C4-2B (cell line): ENCODE data around the gene OR2G6.
"Not testable (repeated sequence)": the region's sequence is repeated elsewhere in the genome, so short reads cannot be mapped to it uniquely, and the experiment has no call there.

Experiments used
- H3K27ac ChIP-seq: fragments of 450-650 bp; 2 replicates; pipeline ENCODE4 v1.5.1; 2017
- CTCF ChIP-seq: fragments of 450-650 bp; conservative IDR thresholded peaks from 2 replicates; pipeline ENCODE4 v1.5.1; 2017; ENCODE audit warnings: mild to moderate bottlenecking
- ZFX ChIP-seq: fragments of 450-650 bp; IDR thresholded peaks from 2 replicates; pipeline ENCODE4 v1.6.1; 2017

Gene OR2G6

GRCh38 chr1:248507773-248508172, at the start of gene OR2G6:
OR2G6 (plus strand) TSS chr1:248508073; CDS start chr1:248521647, 13,574 bp downstream.
- H3K27ac ChIP-seq, result not testable (repeated sequence)

GRCh38 chr1:248459117-248459516, 48.8 kb upstream of the OR2G6 start:
- not testable (repeated sequence) for H3K27ac ChIP-seq

GRCh38 chr1:248471154-248471553, 36.7 kb upstream of the OR2G6 start:
- TF ChIP-seq ZFX (no peak), CTCF (no peak)
- H3K27ac ChIP-seq, result no peak overlapping the region

- H3K27ac ChIP-seq, result not testable (repeated sequence)
Measured at GRCh38 chr1:248472111-248472510, 35.8 kb upstream of the OR2G6 start.

- H3K27ac ChIP-seq, result not testable (repeated sequence)
Measured at GRCh38 chr1:248473051-248473450, 34.8 kb upstream of the OR2G6 start, which contains the start of gene OR2T3. OR2T3 (plus strand) TSS chr1:248473351; CDS start chr1:248473351, 0 bp downstream.

- H3K27ac ChIP-seq, result not testable (repeated sequence)
Measured at GRCh38 chr1:248475660-248476059, 32.2 kb upstream of the OR2G6 start.

- not testable (repeated sequence) for H3K27ac ChIP-seq
Measured at GRCh38 chr1:248481686-248482579, 25.9 kb upstream of the OR2G6 start.

- H3K27ac ChIP-seq, result not testable (repeated sequence)
Measured at GRCh38 chr1:248488289-248488688, 19.6 kb upstream of the OR2G6 start, which contains the start of gene OR2T5. OR2T5 (plus strand) TSS chr1:248488589; CDS start chr1:248488589, 0 bp downstream.

GRCh38 chr1:248496661-248497060, 11.2 kb upstream of the OR2G6 start:
- H3K27ac ChIP-seq, result not testable (repeated sequence)

- not testable (repeated sequence) for H3K27ac ChIP-seq
Measured at GRCh38 chr1:248500305-248501035, 7.4 kb upstream of the OR2G6 start.

GRCh38 chr1:248510217-248510616, 2.3 kb downstream of the OR2G6 start:
- not testable (repeated sequence) for H3K27ac ChIP-seq

- no peak overlapping the region for H3K27ac ChIP-seq
- TF ChIP-seq CTCF (no peak), ZFX (no peak)
Measured at GRCh38 chr1:248521856-248522255, 14.0 kb downstream of the OR2G6 start.

GRCh38 chr1:248537449-248537848, 29.6 kb downstream of the OR2G6 start:
- H3K27ac ChIP-seq, result not testable (repeated sequence)

- not testable (repeated sequence) for H3K27ac ChIP-seq
Measured at GRCh38 chr1:248547383-248547782, 39.5 kb downstream of the OR2G6 start.

GRCh38 chr1:248551027-248551426, 43.2 kb downstream of the OR2G6 start:
- not testable (repeated sequence) for H3K27ac ChIP-seq

- H3K27ac ChIP-seq, result not testable (repeated sequence)
Measured at GRCh38 chr1:248562672-248563071, 54.8 kb downstream of the OR2G6 start, which contains the start of gene OR2T29. OR2T29 (minus strand) TSS chr1:248562772; CDS start chr1:248559491, 3,281 bp downstream.

- not testable (repeated sequence) for H3K27ac ChIP-seq
Measured at GRCh38 chr1:248565530-248566373, 57.9 kb downstream of the OR2G6 start.

- not testable (repeated sequence) for H3K27ac ChIP-seq
Measured at GRCh38 chr1:248569049-248569448, 61.2 kb downstream of the OR2G6 start.
